Measurements from ENCODE around the gene CNPY2.
A peak's percentile ranks its signal among the peaks of the same experiment; 100 is the strongest.
"Not testable (repeated sequence)": the region's sequence is repeated elsewhere in the genome, so short reads cannot be mapped to it uniquely, and the experiment has no call there.

Gene CNPY2

GRCh38 chr12:56282579-56282978 is 33.2 kb downstream of the CNPY2 start:
- H3K4me1 Mint-ChIP-seq: no peaks in the 10 kb centered on the region
- peak overlapping the region; percentile 89 for H3K27ac Mint-ChIP-seq
- peaks cover 78% of the 10 kb centered on the region for H3K36me3 Mint-ChIP-seq (ENCODE audit: low read depth)
- H3K27me3 Mint-ChIP-seq (ENCODE audit: low read depth, poor library complexity): no peaks in the 10 kb centered on the region
- no peak for DNase-seq
- H3K4me3 Mint-ChIP-seq: no peak overlapping the region
- no peaks in the 10 kb centered on the region for H3K9me3 Mint-ChIP-seq
- TF ChIP-seq CTCF (IDR thresholded peaks at IDR 0.05): no peak

- Mint-ChIP-seq H3K27ac (peak overlapping the region; percentile 89), H3K27me3 (ENCODE audit: low read depth, poor library complexity) (no peaks in the 10 kb centered on the region)
Observed at GRCh38 chr12:56282030-56282429, 33.8 kb downstream of the CNPY2 start.

GRCh38 chr12:56280849-56281248 is 34.9 kb downstream of the CNPY2 start:
- DNase-seq: no peak
- peaks cover 80% of the 10 kb centered on the region for H3K36me3 Mint-ChIP-seq (ENCODE audit: low read depth)

More at GRCh38 chr12:56282030-56282429, 33.8 kb downstream of the CNPY2 start:
- no peaks in the 10 kb centered on the region for H3K4me1 Mint-ChIP-seq
- H3K36me3 Mint-ChIP-seq (ENCODE audit: low read depth): peaks cover 78% of the 10 kb centered on the region
- DNase-seq: no peak
- H3K9me3 Mint-ChIP-seq: no peaks in the 10 kb centered on the region
- TF ChIP-seq CTCF (IDR thresholded peaks at IDR 0.05): no peak
- H3K4me3 Mint-ChIP-seq: no peak overlapping the region

GRCh38 chr12:56278905-56279304 is 36.9 kb downstream of the CNPY2 start:
- Mint-ChIP-seq H3K36me3 (ENCODE audit: low read depth) (peaks cover 84% of the 10 kb centered on the region), H3K27me3 (ENCODE audit: low read depth, poor library complexity) (no peaks in the 10 kb centered on the region), H3K4me1 (no peaks in the 10 kb centered on the region), H3K9me3 (no peaks in the 10 kb centered on the region), H3K4me3 (no peak overlapping the region), H3K27ac (no peak overlapping the region)
- no peak for TF ChIP-seq CTCF (IDR thresholded peaks at IDR 0.05)
- DNase-seq: no peak

More at GRCh38 chr12:56280849-56281248, 34.9 kb downstream of the CNPY2 start:
- no peak for TF ChIP-seq CTCF (IDR thresholded peaks at IDR 0.05)
- no peaks in the 10 kb centered on the region for H3K27me3 Mint-ChIP-seq (ENCODE audit: low read depth, poor library complexity)
- no peaks in the 10 kb centered on the region for H3K9me3 Mint-ChIP-seq
- H3K4me3 Mint-ChIP-seq: no peak overlapping the region
- no peak overlapping the region for H3K27ac Mint-ChIP-seq
- H3K4me1 Mint-ChIP-seq: no peaks in the 10 kb centered on the region

GRCh38 chr12:56274299-56274698 is 41.5 kb downstream of the CNPY2 start:
- peaks cover 56% of the 10 kb centered on the region for H3K36me3 Mint-ChIP-seq (ENCODE audit: low read depth)

GRCh38 chr12:56272468-56272867 is 43.3 kb downstream of the CNPY2 start:
- not testable (repeated sequence) for H3K4me1 Mint-ChIP-seq; DNase-seq; H3K4me3 Mint-ChIP-seq; H3K27ac Mint-ChIP-seq; H3K27me3 Mint-ChIP-seq (ENCODE audit: low read depth, poor library complexity); H3K9me3 Mint-ChIP-seq
- peaks cover 49% of the 10 kb centered on the region for H3K36me3 Mint-ChIP-seq (ENCODE audit: low read depth)

More at GRCh38 chr12:56274299-56274698, 41.5 kb downstream of the CNPY2 start:
- DNase-seq: no peak
- Mint-ChIP-seq H3K4me1 (no peaks in the 10 kb centered on the region), H3K4me3 (no peak overlapping the region), H3K27ac (no peak overlapping the region), H3K9me3 (no peaks in the 10 kb centered on the region), H3K27me3 (ENCODE audit: low read depth, poor library complexity) (no peaks in the 10 kb centered on the region)
- TF ChIP-seq CTCF (IDR thresholded peaks at IDR 0.05): no peak

Data from nephron progenitor cell (in vitro differentiated cells).